Astrocyte (in vitro differentiated cells and primary cell): ENCODE data around the gene GLT1D1.

ENCODE experiments used
- CTCF ChIP-seq: IDR thresholded peaks from 2 replicates; pipeline ENCODE4 v1.5.1; 2011; ENCODE audit warnings: low read depth, mild to moderate bottlenecking, inconsistent platforms, low read length, moderate library complexity; ENCODE audit not compliant: insufficient read depth
- EZH2 ChIP-seq: IDR thresholded peaks from 2 replicates; pipeline ENCODE4 v1.6.1; 2012; ENCODE audit warnings: mild to moderate bottlenecking, low read length, inconsistent platforms; ENCODE audit not compliant: insufficient read depth

GRCh38 chr12:128930606-128931005 is 77.3 kb downstream of the GLT1D1 start:
- TF ChIP-seq CTCF (no peak), EZH2 (no peak)
